IPS-NIHi7 (cell line): ENCODE data around the gene HSPA12A.

Experiments
- DNase-seq: peaks from one replicate; pipeline ENCODE4 v3.0.0; 2012; ENCODE audit warnings: mixed read lengths; ENCODE audit errors: extremely low spot score

HSPA12A gene

DNA sequence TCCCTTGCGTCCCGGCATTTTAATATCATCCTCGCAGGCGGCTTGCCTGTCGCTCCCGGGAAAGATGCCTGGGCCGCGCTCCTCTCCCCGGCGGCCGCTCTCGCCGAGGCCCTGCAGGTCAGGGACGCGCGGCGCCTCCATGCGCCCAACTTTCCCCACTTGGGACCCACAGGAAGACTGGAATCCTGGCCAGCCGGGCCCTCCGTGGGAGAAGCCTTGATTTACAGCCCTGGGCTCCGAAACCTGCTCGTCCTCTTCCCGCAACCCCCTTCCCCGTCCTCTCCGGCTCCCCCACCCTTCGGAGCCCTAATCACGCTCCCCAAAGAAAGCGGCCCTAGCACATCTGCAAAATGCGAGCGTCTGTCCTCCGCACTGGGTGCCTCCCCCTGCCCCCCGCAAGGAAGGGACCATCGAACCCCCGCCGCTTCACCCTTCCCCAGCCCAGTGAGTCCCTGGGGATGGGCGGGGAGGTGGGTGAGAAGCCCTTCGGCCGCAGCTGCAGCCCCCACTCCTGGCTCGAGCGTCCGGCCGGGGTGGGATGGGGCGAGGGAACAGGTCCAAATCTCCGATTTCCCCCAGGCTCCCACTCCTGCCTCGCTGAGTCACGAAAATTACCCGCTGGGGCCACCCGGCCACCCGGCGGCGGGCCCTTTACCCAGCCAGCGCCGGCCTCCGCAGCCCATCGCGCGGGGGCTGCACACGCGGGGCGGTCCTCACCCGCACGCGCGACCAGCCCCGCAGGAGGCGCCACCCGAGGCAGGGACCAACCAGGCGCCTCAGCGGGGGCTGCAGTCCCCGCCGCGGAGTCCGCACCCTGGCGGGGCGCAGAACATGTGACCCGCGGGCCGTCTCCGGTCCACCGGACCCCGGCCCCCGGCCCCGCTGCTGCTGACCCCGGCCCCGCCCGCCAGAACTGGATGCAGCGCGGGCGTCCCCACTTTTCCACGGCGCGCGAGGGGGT, 695 bp downstream of the HSPA12A start:
- DNase-seq: peak; percentile 27

DNA sequence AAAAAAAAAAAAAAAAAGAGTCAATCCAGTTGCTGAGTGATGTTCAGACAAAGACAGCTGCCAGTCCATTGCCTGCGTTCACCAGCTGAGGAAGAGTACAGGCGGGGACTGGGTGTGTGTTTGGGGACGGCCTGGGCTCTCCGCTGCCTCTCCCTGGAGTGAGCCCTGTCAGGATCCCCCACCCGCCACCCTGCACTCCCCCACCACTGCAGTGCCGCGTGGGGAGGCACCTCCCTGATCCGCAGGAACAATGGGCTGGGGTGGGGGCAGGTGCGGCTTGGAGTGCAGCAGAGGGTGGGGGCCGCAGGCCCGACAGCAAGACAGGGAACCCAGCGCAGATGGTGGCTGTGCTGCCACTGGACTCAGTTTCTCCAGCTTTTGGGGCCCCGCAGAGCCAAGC, 1.4 kb downstream of the HSPA12A start:
- no peak for DNase-seq

DNA sequence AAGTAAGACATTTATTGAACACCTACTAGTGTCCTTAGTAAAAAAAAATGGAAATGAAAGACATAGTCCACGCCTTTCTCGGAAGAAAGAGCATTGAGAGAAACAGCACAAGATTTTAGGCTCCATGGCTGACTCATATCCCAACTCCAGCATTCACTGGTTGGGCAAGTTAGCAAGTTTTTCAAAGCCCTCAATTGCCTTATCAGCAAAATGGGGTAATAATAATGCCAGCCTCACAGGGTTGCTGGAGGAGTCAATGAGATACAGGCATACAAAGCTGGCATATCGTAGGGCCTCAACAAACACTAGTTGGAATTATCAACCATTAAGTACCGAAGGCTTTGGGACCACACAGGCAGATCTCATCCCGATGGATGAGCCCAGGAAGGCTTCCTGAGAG, 4.0 kb downstream of the HSPA12A start:
- no peak for DNase-seq

DNA sequence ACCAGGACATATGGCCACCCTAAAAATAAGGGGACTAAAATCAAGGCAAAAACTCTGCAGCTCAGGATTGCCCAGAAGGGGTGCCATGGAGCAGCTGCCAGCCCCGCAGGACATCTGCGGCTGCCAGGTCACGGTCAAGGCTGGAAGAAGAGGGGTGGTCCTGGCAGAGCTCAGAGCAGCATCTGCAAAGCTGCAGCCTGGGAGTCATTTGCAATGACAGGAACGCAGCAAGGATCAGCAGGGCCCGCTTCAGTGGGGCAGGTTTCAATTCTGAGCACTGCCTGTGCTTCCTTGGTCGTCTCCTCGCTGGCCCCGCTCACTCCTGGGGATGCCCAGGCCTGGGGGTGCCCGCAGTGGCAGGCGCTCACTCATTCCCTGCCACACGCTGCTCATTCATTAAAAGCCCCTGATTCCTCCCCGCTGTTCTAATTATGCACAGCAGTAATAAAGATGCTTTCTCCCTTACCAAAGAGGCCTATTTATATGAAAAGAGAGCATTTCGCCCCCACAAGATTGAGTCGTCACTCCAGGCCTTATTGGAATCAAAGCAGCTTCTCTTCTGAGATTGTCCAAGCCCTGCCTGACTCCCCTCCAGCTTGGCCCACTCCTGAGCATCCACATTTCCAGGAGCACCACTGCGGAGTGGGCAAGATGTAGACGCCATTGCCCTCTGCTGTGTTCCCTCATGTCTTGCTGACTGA, 4.6 kb downstream of the HSPA12A start:
- DNase-seq: peak; percentile 53

DNA sequence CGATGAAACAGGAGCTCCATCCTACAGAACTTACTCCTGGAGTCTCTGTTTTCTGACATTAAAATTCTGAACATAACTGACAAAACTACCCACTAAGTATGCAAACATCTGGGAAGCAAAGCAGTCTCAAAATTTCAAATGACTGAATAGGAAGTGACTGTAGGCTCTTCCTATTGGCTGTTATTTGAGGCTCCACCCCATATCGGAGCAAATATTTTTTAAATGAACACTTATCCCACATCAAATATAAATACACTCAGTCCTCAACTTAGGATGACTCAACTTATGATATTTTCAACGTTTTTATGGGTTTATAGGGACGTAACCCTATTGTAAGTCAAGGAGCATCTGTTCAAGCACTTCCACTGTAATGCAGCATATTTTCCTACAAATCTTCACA, 8.8 kb downstream of the HSPA12A start:
- DNase-seq: no peak

DNA sequence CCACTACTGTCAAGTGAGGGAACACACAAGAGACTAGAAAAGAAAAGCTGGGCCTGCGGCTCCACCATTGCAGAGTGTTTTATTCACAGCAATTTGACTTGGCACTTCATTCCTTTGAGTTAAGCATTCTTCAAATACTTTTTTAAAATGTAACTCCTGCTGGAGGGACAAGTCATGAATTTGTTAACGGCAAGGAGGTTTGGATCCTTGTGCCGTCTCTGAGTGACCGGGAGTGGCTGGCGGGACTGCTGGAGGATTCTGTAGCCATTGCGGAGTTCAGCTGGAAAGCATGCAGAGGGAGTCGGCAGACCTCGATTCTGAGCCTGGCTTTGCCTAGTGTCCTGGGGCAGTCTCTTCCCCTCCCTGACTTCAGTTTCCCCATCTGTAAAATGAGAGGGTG, 9.8 kb downstream of the HSPA12A start:
- DNase-seq: no peak

DNA sequence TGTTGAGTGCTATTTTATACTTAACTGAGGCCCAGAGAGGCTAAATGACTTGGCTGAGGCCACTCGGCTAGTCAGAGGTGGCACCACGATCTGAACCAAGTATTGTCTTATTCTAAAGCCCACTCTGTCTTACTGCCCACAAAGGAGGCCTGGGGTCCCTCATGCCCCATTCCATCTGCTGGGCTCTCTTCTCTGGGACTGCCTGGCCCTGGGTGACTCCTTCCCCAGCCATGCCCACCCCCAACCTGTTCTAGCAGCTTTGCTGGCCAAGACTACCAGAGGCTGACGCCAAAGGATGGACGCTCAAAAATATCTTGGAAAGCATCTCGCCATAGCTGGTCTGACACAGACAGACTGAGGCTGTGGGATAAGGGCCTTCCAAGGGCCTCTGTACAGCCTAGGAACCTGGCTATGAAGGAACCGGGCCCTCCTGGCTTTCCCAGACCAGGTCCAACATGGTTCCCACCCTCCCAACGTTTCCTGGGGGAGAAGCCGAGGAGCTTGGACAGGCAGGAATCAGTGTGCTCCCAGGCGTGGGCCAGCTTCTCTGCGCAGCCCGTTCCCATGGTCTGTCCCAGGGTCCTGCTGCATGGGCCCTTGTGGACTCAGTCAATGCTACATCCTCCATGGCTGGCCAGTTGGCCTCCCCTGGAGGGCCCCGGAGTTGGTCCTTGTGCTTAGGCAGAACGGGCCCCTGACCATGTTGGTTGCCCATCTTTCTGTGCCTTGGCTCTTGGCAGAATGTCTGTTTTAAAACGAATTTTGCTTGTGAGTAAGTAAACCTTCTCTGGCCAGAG, 11.7 kb downstream of the HSPA12A start:
- DNase-seq: no peak

DNA sequence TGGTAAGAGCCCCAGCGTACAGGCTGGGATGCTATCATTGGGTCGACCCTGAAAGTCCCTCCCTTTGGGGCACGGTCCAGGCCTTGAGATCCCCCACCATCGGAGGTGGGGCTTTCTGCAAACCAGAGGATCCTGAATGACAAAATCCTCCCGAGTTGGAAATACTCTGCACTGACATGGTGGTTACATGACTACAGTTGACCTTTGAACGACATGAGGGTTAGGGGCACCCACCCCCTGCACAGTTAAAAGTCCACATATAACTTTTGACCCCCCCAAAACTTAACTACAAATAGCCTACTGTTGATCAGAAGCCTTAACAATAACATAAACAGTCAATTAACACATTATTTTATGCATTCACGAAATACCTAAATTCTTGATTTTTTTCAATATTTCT, 13.1 kb downstream of the HSPA12A start:
- no peak for DNase-seq

DNA sequence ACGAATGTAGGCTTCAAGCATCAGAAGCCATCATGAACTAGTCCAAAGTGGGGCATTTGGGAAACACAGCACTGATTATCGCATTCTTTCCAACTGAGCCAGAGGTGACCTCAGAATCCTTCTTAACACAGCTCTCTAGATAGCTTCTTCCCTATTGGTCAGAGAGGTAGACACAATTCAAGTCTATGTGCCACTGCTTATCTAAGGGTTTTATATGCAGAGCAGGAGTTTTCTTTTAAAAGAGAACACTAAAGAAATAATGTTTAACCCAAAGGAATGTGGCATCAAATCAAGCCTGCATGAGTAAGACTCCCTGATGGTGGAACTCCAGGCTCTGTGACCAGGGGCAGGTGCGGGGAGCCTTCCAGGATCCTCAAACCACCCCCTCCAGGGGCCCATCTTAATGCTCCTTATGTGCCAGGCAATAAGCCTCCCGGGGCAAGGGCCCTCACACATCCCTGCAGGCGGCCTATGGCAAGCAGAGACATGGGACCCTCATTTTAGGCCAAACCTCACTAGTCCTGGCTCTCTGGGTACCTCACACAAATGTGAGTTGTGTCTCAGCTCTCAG, 13.8 kb downstream of the HSPA12A start:
- DNase-seq: no peak

DNA sequence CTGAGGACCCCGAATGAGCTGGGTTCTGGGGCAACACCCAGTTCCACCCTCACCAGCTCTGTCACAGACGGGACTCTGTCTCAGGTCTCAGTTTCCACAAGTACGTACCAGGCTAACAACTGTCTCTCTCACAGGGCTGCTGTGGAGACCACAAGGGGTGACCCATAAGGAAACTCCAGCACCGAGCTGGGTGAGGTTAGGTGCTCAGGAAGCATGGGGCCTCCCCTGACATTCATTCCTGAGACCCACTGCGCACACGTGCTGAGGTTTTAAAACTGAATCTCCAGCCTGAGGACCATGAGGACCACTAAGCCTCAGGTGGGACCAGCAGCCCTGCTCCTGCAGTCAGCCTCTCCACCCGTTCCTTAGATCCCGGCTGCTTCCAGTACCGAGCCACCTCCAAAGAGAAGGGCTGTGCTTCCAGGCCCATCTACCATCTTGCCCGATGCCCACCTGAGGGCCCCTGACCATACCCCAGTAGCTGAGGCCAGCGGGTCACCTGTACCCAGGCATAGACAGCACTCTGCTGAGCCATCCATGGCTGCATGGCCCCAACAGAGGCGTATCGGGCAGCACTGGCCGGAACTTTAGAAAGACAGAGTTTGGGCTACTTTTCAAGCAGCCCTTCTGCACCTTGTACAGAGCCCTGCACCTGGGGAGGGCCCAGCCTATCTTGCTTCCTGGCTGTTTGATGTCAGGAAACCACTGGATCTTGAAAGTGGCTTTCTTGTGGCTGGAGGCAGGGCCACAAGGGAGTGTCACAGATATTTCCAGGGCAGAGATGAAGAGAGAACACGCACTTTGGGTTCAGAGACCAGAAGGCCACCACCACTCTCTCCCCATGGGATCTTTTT, 18.7 kb downstream of the HSPA12A start:
- DNase-seq: no peak

DNA sequence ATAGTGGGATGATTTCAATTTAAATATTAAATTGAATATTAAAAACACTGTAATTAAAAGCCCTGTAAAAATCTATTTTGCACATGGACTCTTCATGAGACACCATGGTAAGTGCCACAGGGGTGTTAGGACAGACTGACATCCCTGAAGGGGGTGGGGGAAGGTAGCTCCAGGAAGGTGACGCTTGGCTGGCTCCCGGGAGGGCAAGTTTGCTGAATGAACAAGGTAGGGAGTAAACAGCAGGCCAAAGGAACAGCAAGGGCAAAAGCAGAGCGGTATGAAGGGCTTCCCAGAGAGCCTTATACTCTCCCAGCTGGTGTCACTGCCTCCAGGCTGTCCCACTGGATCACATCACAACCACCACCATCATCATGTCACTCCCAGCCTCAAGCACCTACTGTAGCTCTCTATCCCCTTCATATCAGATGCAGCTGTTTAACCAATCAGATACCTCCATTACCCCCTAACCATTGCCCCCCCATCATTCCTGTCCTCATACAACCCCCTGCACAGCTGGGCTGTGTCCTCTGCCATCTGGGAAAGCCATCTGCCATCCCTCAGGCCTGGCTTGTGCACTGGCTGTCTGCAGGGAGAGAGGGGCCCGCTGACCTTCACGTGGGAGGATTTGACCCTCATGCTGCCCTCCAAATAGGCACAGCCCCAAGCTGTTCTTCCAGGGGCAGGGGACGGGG, 19.5 kb downstream of the HSPA12A start:
- DNase-seq: no peak

DNA sequence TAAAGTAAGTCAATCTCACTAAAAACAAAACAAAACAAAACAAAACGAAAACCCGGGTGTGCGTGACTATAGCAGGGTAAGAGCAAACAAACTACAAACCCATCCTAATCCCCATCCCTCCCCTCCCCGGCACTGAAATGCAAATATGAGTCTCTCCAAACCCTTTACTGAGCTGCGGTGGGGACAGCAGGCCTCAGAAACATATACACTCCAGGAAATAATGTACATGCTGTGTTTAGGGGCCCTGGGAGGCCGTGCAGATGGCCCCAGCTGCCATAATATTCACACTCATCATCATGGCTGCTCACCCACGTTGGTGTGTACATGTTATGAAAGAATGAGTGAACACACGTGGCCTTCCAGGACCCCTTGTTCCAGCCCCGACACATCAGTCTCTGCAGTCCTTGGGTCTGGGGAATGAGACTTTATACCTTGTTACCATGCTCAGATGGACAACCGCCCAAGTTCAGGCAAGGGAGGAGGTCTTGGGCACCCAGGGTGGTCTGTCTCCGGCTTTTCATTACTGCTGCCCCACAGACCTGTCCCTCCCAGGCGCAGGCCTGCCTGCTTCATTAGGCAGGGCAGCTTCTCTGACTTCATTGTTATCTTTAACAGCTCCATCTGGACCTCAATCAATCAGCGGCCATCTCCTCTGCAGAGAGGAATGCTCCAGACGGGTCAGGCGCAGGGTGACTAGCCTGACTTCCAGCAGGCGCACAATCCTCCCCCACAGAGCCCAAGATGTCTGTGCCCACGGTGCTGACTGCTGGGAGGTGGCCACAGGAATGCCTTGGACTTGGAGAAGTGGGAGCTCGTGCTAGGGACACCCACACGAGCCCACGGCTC, 20.6 kb downstream of the HSPA12A start:
- DNase-seq: no peak

DNA sequence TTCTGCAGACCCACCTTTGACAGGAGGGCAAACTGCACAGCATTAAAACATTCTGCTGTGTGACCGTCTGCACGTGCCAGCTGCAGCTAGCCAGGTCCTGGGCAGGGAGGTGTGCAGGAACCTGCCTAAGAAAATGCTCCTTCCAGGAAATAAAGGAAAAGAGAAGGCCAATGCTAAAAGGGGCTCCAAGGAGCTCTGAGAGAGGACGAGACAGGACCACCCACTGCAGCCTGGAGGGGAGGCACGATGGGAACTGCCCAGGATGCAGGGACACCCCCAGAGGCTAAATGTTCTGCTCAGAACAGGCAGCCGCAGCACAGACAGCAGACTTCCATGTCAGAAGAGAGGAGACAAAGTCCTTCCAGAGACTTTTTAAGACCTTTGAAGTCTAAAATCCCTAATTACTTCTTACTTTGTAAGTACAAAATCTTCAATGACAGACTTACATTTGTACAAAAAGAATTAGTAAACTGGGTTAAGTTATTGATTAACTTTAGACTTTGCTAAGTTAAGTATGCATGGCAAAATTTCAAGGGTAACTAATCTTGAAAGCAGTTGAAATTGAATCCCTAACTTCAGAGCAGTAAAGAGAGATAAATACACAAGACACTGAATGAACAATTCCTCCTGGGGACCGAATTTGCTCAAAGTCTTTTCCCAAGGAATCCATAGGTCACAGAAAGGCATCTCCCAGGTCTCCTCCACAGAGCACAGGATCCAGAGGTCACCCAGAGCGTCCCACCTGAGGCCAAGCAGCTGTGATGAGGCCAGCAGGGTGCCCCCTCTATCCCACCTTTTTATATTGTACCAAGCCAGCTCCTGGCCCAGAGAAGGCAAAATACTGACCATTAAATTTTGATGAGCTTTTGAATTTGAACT, 21.5 kb downstream of the HSPA12A start:
- no peak for DNase-seq

DNA sequence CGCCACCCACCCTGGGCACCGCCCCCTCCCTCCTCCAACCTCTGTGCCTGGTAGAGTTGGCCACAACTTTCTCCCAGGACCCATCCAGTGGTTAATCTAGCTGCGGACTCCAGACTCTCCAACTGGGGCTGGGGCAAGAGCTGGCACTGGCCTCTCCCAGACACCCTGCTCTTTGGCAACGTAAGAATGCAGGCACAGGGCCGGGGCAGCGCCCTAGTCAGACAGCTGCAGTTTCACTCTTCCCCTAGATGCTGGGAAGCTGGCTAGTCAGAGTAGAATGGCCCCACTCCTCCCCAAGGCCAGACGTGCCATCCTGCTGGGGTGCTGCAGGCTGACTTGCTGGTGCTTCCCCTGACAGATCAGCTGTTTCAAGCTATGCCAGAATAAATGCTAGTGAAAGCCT, 22.1 kb downstream of the HSPA12A start:
- no peak for DNase-seq

DNA sequence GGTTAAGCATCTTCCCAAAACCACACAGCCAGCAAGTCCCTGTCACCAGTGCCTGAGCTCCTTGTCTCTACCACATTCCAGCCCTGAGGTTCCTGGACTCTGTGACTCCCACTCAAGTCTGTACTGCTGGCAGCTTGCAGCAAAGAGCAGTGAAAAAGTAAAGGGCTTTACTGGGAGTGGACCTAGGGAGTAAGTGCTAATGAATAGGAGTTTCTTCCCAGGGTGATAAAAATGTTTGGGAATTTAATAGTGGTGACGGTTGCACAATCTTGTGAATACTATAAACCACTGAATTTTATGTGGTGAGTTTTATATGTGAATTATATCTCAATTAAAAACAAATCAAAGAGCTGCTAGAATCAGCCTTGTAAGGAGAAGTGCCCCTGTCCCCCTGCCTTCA, 22.6 kb downstream of the HSPA12A start:
- DNase-seq: no peak

DNA sequence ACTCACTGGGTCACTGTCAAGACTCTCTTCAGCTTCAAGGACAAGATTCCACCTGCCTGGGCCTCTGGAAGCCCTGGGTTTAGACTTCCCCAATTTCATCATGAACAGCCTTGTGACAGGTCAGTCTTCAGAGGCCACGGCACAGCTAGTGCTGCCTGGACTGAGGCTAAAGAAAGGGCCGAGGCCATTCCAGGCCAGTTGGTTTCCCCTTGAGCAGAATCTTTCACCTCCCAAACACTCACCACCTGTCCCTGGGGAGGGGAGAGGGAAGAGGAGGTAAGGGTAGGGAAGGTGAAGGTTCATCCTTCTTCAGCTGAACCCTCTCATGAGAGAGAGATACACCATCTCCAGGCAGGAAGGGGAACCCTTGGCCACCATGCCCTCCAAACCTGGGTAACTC, 24.3 kb downstream of the HSPA12A start:
- no peak for DNase-seq

DNA sequence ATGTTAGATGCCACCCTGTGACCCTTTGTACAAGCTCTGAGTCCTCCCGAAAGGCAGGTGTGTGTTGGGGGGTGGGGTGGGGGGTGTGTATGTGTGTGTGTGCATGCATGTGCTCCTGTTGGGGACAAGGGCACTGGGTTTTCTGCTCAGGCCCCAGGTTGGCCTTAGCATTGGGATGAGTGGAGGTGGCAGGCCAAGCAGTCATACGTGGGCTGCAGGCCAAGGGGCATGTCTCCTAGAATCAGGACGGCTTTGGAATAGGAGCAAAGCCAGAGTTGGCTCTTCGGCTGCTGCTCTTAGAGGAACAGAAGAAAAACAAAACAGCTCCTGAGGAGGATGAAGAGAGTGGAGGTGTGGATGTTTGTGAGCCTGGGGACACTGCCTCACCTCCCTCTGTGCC, 26.0 kb downstream of the HSPA12A start:
- DNase-seq: no peak

DNA sequence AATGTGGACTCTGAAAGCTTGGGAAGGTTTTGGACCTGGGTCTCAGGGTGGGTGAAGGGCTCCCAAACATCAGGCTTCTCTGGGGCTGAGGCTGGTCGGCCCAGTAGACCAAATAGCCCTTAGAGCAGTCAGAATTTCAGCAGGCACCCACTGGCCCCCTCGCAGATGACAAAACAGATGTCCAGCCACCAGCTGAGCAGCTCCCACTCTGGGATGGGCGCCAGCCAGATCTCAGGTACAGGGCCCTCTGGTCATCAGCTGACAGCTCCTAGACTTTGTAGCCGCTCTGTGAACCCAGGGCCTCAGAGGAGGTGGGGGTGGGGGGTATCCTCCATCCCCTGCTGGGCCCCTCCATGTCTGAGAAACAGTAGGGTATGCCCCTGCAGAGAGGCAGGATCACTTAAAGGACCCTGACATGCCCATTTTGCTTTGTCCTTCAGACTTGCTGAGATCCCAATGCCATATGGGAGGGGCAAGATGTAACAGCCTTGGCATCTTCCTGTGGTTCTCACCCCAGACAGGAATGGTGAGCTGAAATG, 26.5 kb downstream of the HSPA12A start:
- DNase-seq: no peak
